GM21381 (cell line): ENCODE measurements around the gene SVIL.
"Not testable (repeated sequence)": the region's sequence is repeated elsewhere in the genome, so short reads cannot be mapped to it uniquely, and the experiment has no call there.

Source experiments
- ATAC-seq: cut with Tn5 transposase; IDR thresholded peaks from one replicate; pipeline ENCODE4 v1.9.1; 2021; ENCODE audit warnings: mild to moderate bottlenecking, moderate library complexity; ENCODE audit not compliant: unreplicated experiment

The SVIL gene

DNA sequence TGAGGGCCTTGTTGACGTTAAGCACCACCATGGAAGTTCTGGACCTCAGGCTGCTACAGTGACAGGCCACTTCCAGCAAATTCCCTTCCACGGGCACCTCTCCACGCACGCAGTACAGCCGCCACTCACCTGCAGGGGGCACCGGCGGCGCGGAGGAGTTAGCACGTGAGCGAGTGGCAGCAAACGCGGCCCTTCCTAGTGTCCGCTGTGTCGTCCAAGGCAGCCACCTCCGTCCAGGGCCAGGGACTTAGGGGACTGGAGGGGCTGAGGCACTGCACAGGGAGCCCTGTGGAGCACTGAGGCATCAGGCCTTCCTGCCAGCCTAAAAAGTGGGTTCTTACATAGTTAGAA is 164.4 kb downstream of the SVIL start:
- no peak for ATAC-seq

DNA sequence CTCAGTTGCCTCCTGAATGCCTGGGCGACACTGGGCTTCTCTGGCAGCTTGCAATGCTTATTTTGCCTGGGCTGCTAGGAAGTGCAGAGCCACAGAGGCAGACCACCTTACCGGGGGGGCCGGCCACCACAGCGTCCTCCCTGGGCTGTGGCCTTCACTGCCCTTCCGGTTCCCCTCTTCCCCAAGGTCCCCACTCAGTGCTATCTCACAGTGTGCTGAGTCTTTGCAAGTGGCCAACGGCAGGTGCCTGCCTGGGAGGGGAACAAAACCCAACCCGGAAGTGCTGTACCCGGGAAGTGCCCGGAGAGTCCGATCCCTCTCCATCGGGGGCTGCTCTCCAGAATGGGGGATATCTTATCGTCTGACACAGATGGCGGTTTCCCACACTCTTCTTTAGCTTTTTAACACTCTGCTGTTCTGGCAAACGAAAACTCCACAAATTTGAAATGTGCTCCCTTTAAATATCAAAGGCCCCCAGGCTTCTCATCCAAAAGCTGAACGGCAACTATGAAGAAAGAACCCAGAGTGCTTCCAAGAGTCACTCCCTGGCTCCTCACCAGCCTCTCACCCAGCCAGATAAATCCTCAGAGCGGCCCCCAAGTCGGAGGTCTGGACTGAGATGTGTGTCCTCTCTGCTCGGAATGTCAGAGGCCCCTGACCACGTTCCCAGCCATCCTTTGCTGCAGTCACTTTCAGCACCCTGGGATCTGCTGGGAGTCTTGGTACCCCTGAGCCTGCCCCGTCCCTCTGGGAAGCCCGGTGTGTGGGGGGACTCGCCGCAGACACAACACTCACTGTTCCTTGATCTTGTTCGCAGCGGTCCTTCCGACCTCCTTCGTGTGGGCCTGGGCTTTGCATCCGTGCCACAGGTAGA is 165.1 kb downstream of the SVIL start:
- no peak for ATAC-seq

DNA sequence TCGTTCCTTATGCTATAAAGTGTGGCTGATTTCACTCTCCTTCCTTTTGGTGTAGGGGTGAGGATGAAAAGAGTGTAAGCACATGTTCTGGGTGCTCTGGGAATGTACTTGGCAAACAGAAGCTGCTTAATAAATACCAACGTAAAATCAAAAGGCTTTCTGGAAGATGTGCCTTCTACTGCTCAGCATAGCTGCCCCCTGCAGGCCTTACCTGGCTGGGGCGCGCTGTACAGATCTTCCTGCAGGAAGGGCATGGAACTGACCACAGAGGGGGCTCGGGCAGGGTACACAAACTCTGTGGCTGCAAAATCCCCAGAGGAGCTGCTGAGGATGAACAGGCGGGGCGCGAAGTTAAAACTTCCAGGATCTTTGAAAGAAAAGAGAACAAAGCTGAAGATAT is 169.4 kb downstream of the SVIL start:
- no peak for ATAC-seq

DNA sequence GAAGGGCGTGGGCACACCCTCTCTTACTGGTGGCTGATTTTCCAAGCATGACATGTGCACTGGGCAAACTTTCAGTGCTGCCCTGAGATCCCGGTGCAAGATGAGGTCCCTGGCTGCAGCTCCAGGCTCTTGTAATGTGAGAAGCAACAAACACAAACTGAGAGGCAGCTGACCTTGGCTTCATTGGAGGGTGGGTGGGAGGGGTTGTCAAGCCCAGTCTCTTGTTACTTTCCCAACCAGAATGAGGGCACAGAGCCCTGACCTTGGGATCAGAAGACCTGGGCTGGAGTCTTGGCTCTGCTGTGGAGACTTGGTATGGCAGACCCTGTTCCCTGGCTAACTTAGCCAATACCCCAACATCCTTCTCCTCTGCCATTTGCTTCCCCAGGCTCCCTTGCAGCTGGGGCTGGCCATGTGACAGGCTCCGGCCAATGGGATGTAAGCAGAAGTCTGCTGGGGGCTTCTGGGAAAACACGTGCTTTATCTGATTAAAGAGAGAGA is 170.1 kb downstream of the SVIL start:
- not testable (repeated sequence) for ATAC-seq

DNA sequence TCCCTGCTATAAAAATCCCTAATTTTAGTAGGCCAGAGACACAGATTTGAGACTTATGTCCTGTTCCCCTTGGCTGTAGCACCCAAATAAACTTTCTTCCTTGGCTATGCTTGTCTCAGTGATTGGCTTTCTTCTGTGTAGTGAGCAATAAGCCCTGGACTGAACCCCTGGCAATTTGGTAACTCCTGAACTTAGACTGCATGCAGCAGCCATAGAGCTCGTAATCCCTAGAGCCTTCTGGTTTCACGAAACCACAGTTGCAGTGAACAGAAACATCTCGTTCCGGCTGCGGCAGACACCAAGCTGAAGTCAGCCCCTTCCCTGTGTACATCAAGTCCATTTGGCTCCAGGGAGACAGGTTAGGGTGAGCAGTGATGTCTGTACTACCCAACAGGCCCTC is 173.7 kb downstream of the SVIL start:
- no peak for ATAC-seq

DNA sequence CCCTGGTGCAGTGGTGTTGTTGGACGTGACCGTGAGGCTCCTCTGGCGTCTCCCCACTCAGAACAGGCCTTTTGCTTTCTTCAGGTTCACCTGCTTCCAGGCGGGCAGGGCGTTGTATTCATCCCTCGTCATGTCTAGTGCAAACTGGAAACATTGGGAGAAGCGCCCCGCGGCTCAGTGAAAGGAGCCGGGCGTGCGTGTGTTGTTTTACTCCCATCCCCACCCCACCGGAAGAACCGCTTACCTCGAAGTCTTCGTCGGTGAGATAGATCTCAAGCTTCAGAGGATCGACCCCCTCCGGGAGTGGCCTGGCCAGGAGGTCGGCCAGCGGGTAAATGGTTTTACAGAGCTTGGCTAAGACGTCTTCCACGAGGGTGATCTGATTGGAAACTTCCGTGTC is 176.6 kb downstream of the SVIL start:
- ATAC-seq: not testable (repeated sequence)

DNA sequence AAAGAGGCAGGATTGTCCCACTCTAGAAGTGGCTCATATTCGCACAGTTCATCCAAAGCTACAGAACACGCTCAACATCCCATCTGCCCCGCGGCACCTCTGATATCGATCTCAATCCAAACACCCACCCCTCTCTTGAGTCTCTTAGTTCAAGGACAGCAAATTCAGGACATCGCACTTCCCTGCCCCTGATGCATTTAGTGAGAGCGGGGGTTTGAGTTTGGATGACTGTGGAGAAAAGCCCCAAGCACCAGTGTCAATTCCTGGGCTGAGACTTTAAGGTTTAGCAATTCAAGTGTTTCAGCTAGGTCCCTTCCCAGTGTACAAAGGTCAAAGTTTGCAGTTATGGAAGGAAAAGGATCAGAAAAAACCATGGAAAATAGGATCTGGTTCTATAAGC is 179.7 kb downstream of the SVIL start:
- no peak for ATAC-seq

DNA sequence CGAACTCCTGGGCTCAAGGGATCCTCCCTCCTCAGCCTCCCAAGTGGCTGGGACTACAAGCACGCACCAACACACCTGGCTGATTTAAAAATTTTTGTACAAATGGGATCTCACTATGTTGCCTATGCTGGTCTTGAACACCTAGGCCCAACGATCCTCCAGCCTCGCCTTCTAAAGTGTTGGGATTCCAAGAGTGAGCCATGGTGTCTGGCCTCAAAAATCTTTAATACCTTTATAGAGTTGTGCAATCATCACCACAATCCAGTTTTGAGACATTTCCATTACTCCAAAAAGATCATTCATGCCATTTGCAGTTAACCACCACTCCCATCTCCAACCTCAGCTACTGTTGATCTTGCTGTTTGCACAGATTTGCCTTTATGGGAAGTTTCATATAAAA is 180.5 kb downstream of the SVIL start:
- no peak for ATAC-seq

DNA sequence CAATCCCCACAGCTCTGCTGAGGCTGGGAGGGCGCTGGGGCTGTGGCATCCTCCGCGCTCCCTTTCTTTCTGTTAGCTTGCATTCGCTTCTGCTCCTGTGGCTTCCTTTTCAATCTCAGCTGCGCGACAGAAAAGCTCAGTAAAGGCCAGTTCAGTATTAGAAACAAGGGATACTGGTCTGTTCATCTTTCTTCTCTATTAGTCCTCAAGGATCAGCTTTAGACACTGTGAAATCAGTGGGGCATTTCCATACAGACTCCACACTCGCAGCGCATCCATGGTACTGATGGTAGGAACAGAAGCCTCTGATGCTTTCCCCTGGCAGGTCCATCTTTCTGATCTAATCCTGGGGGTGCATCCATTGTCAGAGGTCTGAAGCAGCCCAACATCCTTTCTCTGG is 182.2 kb downstream of the SVIL start:
- ATAC-seq: no peak

DNA sequence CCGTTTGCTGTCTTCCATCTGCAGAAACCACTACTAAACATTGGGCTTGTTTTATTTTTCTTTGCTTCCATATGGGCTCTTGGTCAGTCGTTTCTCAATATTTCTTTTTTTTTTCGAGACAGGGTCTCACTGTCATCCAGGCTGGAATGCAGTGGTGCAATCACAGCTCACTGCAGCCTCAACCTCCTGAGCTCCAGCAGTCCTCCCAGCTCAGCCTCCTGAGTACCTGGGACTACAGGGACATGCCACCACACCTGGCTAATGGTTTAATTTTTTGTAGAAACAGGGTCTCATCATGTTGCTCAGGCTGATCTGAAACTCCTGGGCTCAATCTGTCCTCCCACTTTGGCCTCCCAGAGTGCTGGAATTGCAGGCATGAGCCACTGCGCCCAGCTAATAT is 182.8 kb downstream of the SVIL start:
- no peak for ATAC-seq

DNA sequence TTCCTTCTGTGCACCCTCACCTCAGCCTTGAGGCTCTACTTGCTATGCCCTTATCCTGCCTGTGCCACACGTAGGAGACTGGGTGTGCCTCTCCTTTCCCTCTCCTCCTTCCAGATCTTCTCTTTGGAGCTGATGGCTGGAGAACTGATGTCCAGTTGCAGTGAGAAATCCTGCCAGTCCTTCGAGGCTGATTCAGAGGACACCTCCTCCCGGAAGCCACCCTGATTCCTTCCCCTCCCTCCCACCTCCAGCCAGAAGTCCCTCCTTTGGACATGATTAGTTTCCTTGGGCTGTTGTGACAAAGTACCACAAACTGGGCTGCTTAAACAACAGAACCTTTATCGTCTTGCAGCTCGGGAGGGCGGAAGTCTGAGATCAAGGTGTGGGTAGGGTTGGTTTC is 184.4 kb downstream of the SVIL start:
- ATAC-seq: no peak

DNA sequence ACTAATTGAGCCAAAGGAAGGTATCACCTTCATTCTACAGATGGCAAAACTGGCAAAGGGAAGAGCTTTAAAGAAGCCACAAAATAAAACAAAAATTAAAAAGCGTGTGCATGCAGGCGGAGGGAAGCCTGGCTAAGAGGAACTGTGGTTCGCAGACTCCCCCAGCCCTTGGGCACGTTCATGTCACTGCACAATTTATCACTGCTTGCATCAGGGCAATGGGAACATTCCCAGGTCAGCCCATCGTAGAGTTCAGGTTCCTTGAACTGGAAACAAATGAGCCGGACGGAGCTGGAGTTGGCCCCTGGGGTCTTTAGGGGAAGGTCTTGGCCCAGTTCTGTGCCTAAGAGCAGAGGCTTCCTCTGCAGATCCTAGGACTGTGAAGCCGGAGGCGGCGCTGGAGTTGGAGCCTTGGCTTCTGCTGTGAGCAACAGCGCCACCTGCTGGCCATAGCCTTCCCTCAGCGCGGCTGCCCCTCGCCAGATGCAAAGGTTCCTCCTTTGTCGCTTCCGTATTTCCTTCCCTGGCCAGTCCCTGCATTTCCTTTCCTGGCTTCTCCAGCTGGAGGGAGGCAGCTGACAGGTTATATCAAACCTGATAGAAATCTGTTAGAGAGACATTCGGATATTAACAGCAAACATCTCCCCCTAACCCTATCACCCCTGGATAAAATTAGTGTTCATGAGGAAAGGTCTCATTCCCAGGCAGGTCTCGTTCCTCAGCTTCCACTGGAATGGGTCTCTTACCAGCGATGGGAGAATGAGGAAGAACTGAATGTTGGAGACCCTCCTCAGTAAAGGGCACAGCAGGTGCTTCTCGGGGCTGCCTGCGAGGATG is 185.8 kb downstream of the SVIL start:
- ATAC-seq: peak; percentile 78

DNA sequence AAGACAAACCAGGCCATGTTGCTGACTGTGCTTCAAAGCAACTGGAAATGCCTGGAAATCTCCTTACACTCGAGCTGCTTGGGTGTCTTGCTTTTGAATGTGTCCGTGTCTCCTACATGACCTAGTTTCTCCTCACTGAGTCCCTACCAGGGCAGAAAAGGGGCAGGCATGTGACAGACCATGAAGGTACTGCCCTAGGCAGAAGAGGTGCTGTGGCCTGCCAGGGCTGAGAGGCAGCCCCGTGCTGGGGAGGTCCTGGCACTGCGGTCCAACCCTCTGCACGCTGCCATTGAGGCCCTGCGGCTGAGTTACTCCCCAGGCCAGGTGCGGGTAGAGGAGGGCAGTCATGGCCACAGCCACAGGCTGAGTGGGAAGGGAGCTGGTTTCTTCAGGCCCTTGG is 186.6 kb downstream of the SVIL start:
- no peak for ATAC-seq

DNA sequence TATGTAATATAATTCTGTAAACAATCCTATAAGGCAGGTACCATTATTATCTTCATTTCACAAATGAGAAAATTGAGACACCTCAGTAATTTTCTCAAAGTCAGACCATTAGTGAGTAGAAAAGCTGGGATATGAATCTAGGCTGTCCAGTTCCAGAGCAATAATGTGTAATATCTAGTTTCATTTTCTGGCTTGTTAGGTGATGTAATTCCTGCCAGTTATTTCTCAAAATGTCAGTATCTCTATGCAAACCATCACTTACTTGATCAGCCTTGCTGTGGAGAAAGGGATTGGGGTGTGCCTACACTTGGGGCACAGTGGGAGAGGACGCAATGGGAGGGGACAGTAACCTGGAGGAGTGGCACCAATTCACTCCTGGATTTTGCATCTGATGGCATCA is 188.4 kb downstream of the SVIL start:
- no peak for ATAC-seq

DNA sequence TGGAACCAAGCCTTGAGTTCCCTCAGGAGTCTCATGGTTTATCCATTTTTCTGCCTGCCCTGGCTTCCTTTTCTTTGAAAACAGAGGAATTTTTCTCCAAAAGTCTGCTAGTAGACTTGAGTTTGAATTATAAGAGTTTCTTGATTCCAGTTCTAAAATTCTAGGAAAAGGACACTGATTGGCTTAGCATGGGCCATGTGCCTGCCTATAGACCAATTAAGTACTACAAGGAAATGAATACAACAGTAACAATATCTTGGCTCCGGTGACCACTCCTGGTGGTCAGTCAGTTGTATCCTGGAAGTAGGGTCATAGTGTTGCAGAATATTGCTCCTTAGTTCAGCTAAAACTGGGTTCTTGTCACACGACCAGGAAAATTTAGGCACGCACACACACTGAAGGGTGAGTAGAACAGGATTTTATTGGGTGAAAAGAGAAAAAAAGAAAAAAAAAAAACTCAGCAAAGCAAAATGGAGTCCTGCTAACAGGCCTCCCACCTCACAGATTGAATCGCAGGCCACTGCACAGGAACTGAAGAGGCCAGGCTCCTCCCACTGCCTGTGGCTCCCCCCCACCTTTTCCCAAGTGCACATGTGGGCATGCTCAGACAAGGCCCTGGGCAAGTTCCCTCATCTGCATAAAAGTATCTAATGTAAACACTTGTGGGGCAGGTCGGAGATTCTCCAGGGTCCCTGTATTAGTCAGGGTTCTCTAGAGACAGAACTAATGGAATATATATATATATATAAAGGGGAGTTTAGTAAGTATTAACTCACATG is 190.8 kb downstream of the SVIL start:
- ATAC-seq: no peak

DNA sequence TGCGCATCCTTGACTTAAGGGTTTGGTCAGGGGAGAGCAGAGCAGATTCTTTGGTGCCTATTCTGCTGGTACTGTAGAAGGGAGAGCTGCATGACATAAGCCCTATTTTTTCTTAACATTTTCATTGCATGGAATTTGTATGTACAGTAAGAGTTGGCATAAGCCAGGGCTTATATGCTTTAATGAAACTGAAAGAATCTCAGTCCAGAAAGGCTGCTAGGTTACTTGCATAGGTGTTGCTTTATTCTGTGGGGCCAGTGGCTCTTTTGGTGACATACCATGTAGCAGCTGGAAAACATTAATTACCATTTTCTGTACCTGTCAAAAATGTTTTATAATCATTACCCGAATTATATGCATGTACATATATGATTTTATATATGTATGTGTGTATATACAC is 193.8 kb downstream of the SVIL start:
- ATAC-seq: no peak

DNA sequence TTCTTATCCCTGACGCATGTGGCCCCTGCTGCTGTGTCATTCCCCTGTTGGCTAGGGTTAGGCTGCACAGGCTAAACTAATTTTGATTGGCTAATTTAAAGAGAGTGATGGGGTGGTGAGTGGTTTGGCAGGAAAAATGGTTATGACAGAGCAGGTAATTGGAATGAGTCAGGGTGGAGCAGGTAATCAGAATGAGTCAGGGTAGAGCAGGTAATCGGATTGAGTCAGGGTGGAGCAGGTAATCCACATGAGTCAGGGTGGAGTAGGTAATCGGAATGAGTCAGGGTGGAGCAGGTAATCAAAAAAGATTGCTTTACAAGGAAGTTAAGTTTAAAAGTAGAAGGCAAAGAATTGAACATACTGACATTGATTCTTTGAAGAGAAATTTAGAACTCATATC is 195.8 kb downstream of the SVIL start:
- not testable (repeated sequence) for ATAC-seq

DNA sequence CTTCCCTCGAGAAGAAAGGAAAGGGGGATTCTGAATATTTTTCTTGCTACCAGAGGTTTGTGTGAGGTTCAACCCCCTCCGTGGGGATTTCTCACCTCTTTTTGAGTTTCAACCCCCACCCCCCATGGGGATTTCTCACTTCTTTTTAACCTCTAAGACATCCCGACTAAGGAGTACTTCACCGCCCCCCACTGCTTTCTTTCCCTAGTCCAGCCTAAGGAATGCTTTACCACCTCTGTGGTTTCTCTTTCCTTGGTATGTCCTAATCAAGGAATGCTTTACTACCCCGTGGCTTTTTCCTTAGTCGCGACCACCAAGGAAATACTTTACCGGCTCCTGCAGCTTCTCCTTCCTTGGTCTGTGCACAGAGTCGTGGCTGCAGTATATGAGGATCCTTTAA is 196.5 kb downstream of the SVIL start:
- ATAC-seq: no peak

DNA sequence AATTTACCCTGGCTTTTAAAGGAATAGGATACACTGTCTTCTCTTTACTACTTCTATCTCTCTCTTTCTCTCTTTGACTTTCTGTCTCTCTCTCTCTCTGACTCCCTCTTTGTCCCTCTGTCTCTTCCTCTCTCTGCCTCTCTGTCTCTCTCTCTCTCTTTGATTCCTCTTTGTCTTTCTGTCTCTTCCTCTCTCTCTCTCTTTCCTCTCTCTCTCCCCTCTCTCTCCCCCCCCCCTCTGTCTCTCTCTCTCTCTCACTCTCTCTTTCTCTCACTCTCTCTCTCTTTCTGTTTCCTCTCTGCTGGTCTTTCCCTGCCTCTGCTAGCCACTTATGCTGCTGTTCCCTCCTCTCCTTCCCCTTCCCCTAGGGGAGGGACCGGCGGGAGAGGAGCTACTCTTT is 196.9 kb downstream of the SVIL start:
- ATAC-seq: no peak

DNA sequence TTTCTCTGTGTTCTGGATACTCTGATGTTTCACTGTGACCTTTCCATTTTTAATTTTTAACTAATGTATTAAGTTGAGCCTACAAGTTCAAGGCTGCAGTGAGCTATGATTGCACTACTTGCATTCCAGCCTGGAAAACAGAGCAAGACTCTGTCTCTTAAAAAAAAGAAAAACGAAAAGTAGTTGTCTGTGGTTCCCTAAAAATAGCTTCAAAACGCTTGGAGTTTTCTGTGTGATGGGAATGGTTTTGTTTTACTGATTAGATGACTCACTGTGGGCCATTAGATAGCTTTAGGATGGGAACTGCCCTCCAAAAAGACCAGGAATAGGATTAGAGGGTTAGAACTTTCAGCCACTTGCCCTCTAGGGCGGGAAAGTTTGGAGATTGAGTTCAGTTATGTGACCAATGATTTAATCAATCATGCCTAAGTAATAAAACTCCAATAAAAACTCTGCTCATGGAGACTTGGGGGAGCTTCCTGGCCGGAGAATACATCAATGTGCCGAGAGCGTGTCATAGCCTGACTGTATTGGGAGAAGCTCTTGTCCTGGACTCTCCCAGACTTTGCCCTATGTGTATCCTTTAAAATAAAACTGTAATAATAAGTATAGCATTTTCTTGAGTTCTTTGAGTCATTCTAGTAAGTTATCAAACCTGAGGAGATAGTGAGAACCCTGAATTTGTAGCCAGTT is 198.8 kb downstream of the SVIL start:
- no peak for ATAC-seq

DNA sequence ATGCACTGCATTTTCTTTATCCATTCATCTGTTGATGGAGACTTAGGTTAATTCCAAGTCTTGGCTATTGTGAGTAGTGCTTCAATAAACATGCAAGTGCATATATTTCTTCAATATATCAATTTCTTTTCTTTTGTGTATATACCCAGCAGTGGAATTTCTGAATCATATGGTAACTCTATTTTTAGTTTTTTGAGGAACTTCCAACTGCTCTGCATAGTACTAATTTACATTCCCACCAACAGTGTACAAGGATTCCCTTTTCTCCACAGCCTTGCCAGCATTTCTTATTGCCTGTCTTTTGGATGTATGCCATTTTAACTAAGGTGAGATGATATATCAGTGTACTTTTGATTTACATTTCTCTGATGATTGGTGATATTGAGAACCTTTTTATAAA is 200.7 kb downstream of the SVIL start:
- ATAC-seq: no peak
